WTC11 (cell line): ENCODE results near the gene AGTR1. TPM values are rescaled to one million over a fixed set of nuclear protein-coding genes. Genes with fewer than 3 reads are reported as not detected.

ENCODE experiments used
- ATAC-seq: fragments of 200-7000 bp; cut with Tn5 transposase; 2 replicates; pipeline ENCODE4 v1.10.0; 2021; ENCODE audit warnings: mild to moderate bottlenecking, moderate library complexity
- CTCF ChIA-PET: fragments of 300-600 bp; sonication (Branson Sonifier 250); formaldehyde crosslinking; loops from one replicate; lab custom pipeline; 2021; ENCODE audit warnings: antibody characterized with exemption; lab: Charles Lee
- POLR2A ChIA-PET: fragments of 350-600 bp; sonication (Branson Sonifier 250); formaldehyde crosslinking; loops from one replicate; lab custom pipeline; 2021; ENCODE audit warnings: antibody characterized with exemption; lab: Charles Lee
- DNase-seq: peaks from one replicate; pipeline ENCODE4 v3.0.0; 2021; ENCODE audit warnings: low spot score
- H3K27ac Mint-ChIP-seq: 2 replicates; pipeline ENCODE4 v1.8.0; 2021; ENCODE audit warnings: mixed read lengths
- H3K27me3 Mint-ChIP-seq: 2 replicates; pipeline ENCODE4 v1.8.0; 2021; ENCODE audit warnings: low read depth, mild to moderate bottlenecking, moderate library complexity, mixed read lengths
- H3K36me3 Mint-ChIP-seq: 2 replicates; pipeline ENCODE4 v1.8.0; 2021; ENCODE audit warnings: mixed read lengths
- H3K4me1 Mint-ChIP-seq: 2 replicates; pipeline ENCODE4 v1.8.0; 2022; ENCODE audit warnings: mixed read lengths
- H3K4me3 Mint-ChIP-seq: 2 replicates; pipeline ENCODE4 v1.8.0; 2021; ENCODE audit warnings: mild to moderate bottlenecking, moderate library complexity, mixed read lengths
- H3K9me3 Mint-ChIP-seq: 2 replicates; pipeline ENCODE4 v1.8.0; 2021; ENCODE audit warnings: mixed read lengths
- ATF3 ChIP-seq: sonication (generic); formaldehyde crosslinking; conservative IDR thresholded peaks from 2 replicates; pipeline ENCODE4 v1.8.1; 2022; ENCODE audit warnings: mild to moderate bottlenecking, missing genetic modification reagents
- CREB1 ChIP-seq: sonication (generic); formaldehyde crosslinking; IDR thresholded peaks from 2 replicates; pipeline ENCODE4 v1.8.0; 2023; ENCODE audit warnings: mild to moderate bottlenecking, missing genetic modification reagents
- CTCF ChIP-seq: fragments of 200-600 bp; IDR thresholded peaks from 2 replicates; pipeline ENCODE4 v1.8.0; 2022; ENCODE audit warnings: antibody characterized with exemption
- E2F5 ChIP-seq: sonication (generic); formaldehyde crosslinking; IDR thresholded peaks from 2 replicates; pipeline ENCODE4 v1.8.1; 2022; ENCODE audit warnings: mild to moderate bottlenecking, moderate library complexity, missing genetic modification reagents
- ESRRA ChIP-seq: sonication (generic); formaldehyde crosslinking; IDR thresholded peaks from 2 replicates; pipeline ENCODE4 v1.8.1; 2022; ENCODE audit warnings: mild to moderate bottlenecking, missing genetic modification reagents, borderline replicate concordance
- ETV6 ChIP-seq: sonication (generic); formaldehyde crosslinking; IDR thresholded peaks from 2 replicates; pipeline ENCODE4 v1.8.1; 2022; ENCODE audit warnings: mild to moderate bottlenecking, missing genetic modification reagents
- FOXP1 ChIP-seq: sonication (generic); formaldehyde crosslinking; IDR thresholded peaks from 2 replicates; pipeline ENCODE4 v1.8.0; 2022; ENCODE audit warnings: missing genetic modification reagents, mild to moderate bottlenecking, moderate library complexity, borderline replicate concordance
- GABPB1 ChIP-seq: sonication (generic); formaldehyde crosslinking; IDR thresholded peaks from 2 replicates; pipeline ENCODE4 v1.8.1; 2023; ENCODE audit warnings: mild to moderate bottlenecking, missing genetic modification reagents
- HMGA2 ChIP-seq: fragments of 250-450 bp; sonication (Bioruptor Pico); IDR thresholded peaks from 2 replicates; pipeline ENCODE4 v1.4.0; 2021; ENCODE audit warnings: mild to moderate bottlenecking, moderate library complexity
- HMGXB4 ChIP-seq: sonication (generic); formaldehyde crosslinking; IDR thresholded peaks from 2 replicates; pipeline ENCODE4 v1.8.1; 2023; ENCODE audit warnings: mild to moderate bottlenecking, moderate library complexity, missing genetic modification reagents
- MAX ChIP-seq: sonication (generic); formaldehyde crosslinking; IDR thresholded peaks from 2 replicates; pipeline ENCODE4 v1.8.0; 2022; ENCODE audit warnings: mild to moderate bottlenecking, missing genetic modification reagents
- NR1H2 ChIP-seq: sonication (generic); formaldehyde crosslinking; IDR thresholded peaks from 2 replicates; pipeline ENCODE4 v1.9.0; 2021; ENCODE audit warnings: mild to moderate bottlenecking, moderate library complexity, missing genetic modification reagents
- NR3C1 ChIP-seq: sonication (generic); formaldehyde crosslinking; conservative IDR thresholded peaks from 2 replicates; pipeline ENCODE4 v1.8.1; 2023; ENCODE audit warnings: low read depth, mild to moderate bottlenecking, missing genetic modification reagents
- PRRX2 ChIP-seq: fragments of 250-450 bp; sonication (Bioruptor Pico); IDR thresholded peaks from 2 replicates; pipeline ENCODE4 v1.8.0; 2021; ENCODE audit warnings: mild to moderate bottlenecking
- SMAD3 ChIP-seq: sonication (generic); formaldehyde crosslinking; IDR thresholded peaks from 2 replicates; pipeline ENCODE4 v1.8.0; 2022; ENCODE audit warnings: missing genetic modification reagents, mild to moderate bottlenecking, borderline replicate concordance
- SMAD4 ChIP-seq: sonication (generic); formaldehyde crosslinking; IDR thresholded peaks from 2 replicates; pipeline ENCODE4 v1.8.0; 2022; ENCODE audit warnings: mild to moderate bottlenecking, missing genetic modification reagents
- TCF7 ChIP-seq: sonication (generic); formaldehyde crosslinking; IDR thresholded peaks from 2 replicates; pipeline ENCODE4 v1.8.0; 2022; ENCODE audit warnings: mild to moderate bottlenecking, low read depth, missing genetic modification reagents, moderate library complexity
- USF1 ChIP-seq: sonication (generic); formaldehyde crosslinking; IDR thresholded peaks from 2 replicates; pipeline ENCODE4 v1.8.0; 2022; ENCODE audit warnings: mild to moderate bottlenecking, missing genetic modification reagents
- ZBTB21 ChIP-seq: sonication (generic); formaldehyde crosslinking; IDR thresholded peaks from 2 replicates; pipeline ENCODE4 v1.8.1; 2023; ENCODE audit warnings: mild to moderate bottlenecking, missing genetic modification reagents, borderline replicate concordance
- ZMAT4 ChIP-seq: fragments of 250-450 bp; sonication (Bioruptor Pico); IDR thresholded peaks from 2 replicates; pipeline ENCODE4 v1.9.0; 2021; ENCODE audit warnings: mild to moderate bottlenecking
- ZNF219 ChIP-seq: sonication (generic); formaldehyde crosslinking; IDR thresholded peaks from 2 replicates; pipeline ENCODE4 v1.8.0; 2023; ENCODE audit warnings: missing genetic modification reagents, mild to moderate bottlenecking, borderline replicate concordance
- ZNF232 ChIP-seq: sonication (generic); formaldehyde crosslinking; IDR thresholded peaks from 2 replicates; pipeline ENCODE4 v1.8.0; 2022; ENCODE audit warnings: mild to moderate bottlenecking, missing genetic modification reagents
- ZNF281 ChIP-seq: sonication (generic); formaldehyde crosslinking; IDR thresholded peaks from 2 replicates; pipeline ENCODE4 v1.8.0; 2023; ENCODE audit warnings: mild to moderate bottlenecking, missing genetic modification reagents
- ZNF396 ChIP-seq: fragments of 250-450 bp; sonication (Bioruptor Pico); IDR thresholded peaks from 2 replicates; pipeline ENCODE4 v1.8.0; 2021; ENCODE audit warnings: mild to moderate bottlenecking, moderate library complexity, borderline replicate concordance
- ZNF416 ChIP-seq: fragments of 250-450 bp; sonication (Bioruptor Pico); IDR thresholded peaks from 2 replicates; pipeline ENCODE4 v1.9.0; 2021; ENCODE audit warnings: mild to moderate bottlenecking, inconsistent platforms
- total RNA-seq: library from RNA; stranded (reverse); gene quantifications from 3 replicates; pipeline ENCODE4 v1.2.3, GENCODE V29; 2021

The AGTR1 gene
- total RNA-seq, 1 experiment from 2014 or later = 0.13 TPM

- peak; percentile 74; the same call in 1 of the 2 replicates for TF ChIP-seq FOXP1 (CRISPR knock-in tag)
- TF ChIP-seq ZBTB21 (CRISPR knock-in tag) = peak; percentile 44; the same call in 1 of the 2 replicates
- no peak for TF ChIP-seq ETV6 (CRISPR knock-in tag)
- no peak for TF ChIP-seq GABPB1 (CRISPR knock-in tag)
- TF ChIP-seq CTCF = no peak
- no peak for TF ChIP-seq HMGA2 (CRISPR knock-in tag)
- TF ChIP-seq ZMAT4 (CRISPR knock-in tag) = no peak
- no peak for TF ChIP-seq USF1 (CRISPR knock-in tag)
- TF ChIP-seq SMAD4 (CRISPR knock-in tag) = no peak
- 0 out of 2 replicates have a peak, but pooled peaks have one; percentile 45 for TF ChIP-seq ESRRA
- TF ChIP-seq ZNF416 (CRISPR knock-in tag) = no peak
- no peak for TF ChIP-seq PRRX2 (CRISPR knock-in tag)
- no peak for TF ChIP-seq NR1H2
- TF ChIP-seq ZNF281 (CRISPR knock-in tag) = no peak
- no peak for TF ChIP-seq ZNF219 (CRISPR knock-in tag)
Measured at GRCh38 chr3:148697306-148698189, at the start of gene AGTR1 (continued).

- ChIA-PET CTCF (no interaction called here), POLR2A (no interaction called here)
- no peak for ATAC-seq
- H3K4me3 Mint-ChIP-seq = no peak overlapping the region
- no peak for DNase-seq
- no peaks in the 10 kb centered on the region for H3K36me3 Mint-ChIP-seq
- no peaks in the 10 kb centered on the region for H3K27me3 Mint-ChIP-seq
- H3K9me3 Mint-ChIP-seq = no peaks in the 10 kb centered on the region
- peaks cover 13% of the 10 kb centered on the region; the same call in 1 of the 2 replicates for H3K4me1 Mint-ChIP-seq
- no peak overlapping the region for H3K27ac Mint-ChIP-seq
- TF ChIP-seq ATF3 (CRISPR knock-in tag) (no peak), SMAD3 (CRISPR knock-in tag) (no peak), CREB1 (CRISPR knock-in tag) (no peak), USF1 (CRISPR knock-in tag) (no peak), HMGXB4 (CRISPR knock-in tag) (no peak), E2F5 (CRISPR knock-in tag) (no peak), ZNF219 (CRISPR knock-in tag) (no peak), NR3C1 (CRISPR knock-in tag) (no peak), ZNF396 (CRISPR knock-in tag) (no peak), ZNF232 (no peak), MAX (CRISPR knock-in tag) (no peak), TCF7 (CRISPR knock-in tag) (no peak)
Measured at GRCh38 chr3:148648685-148649352, 48.9 kb upstream of the AGTR1 start.
